ENCODE data around the gene CITED4.

Gene CITED4

GRCh38 chr1:40845895-40846294 lies 16.3 kb downstream of the CITED4 start:
- H3K9me3 ChIP-seq, result peaks cover 0 to 8% (median 0%) of the 10 kb centered on the region in 3 donors
- H3K36me3 ChIP-seq, result peaks cover 0 to 4% (median 0%) of the 10 kb centered on the region in 3 donors
- H3K4me1 ChIP-seq, result peaks cover 0 to 4% (median 0%) of the 10 kb centered on the region in 4 donors
- no peaks in the 10 kb centered on the region for H3K27me3 ChIP-seq
- no peak overlapping the region for H3K4me3 ChIP-seq
- intact Hi-C loops (cut with DNase I; ENCODE audit: low total_unique reads), result loop anchor here (5.0 kb wide), 1 partner anchor 234 kb away; no protein-coding TSS in a partner anchor
- DNase-seq, result no peak
- H3K27ac ChIP-seq, result no peak overlapping the region
- TF ChIP-seq CTCF (IDR thresholded peaks at IDR 0.05), result no peak

GRCh38 chr1:40844887-40845878 lies 17.0 kb downstream of the CITED4 start:
- no peak for TF ChIP-seq CTCF (IDR thresholded peaks at IDR 0.05)
- H3K27ac ChIP-seq, result no peak overlapping the region
- H3K4me1 ChIP-seq, result peaks cover 0 to 4% (median 0%) of the 10 kb centered on the region in 4 donors
- peaks cover 0 to 4% (median 0%) of the 10 kb centered on the region in 3 donors for H3K36me3 ChIP-seq
- intact Hi-C loops (cut with DNase I; ENCODE audit: low total_unique reads), result loop anchor here (5.0 kb wide), 1 partner anchor 233 kb away; no protein-coding TSS in a partner anchor
- no peak overlapping the region for H3K4me3 ChIP-seq
- H3K9me3 ChIP-seq, result peaks cover 0 to 8% (median 0%) of the 10 kb centered on the region in 3 donors
- no peak for DNase-seq
- H3K27me3 ChIP-seq, result no peaks in the 10 kb centered on the region

- Histone ChIP-seq H3K27ac (no peak overlapping the region), H3K4me1 (no peaks in the 10 kb centered on the region), H3K4me3 (no peak overlapping the region), H3K27me3 (no peaks in the 10 kb centered on the region), H3K9me3 (peaks cover 0 to 8% (median 0%) of the 10 kb centered on the region in 3 donors), H3K36me3 (peaks cover 4 to 11% (median 7%) of the 10 kb centered on the region in 3 donors)
- intact Hi-C loops (cut with DNase I; ENCODE audit: low total_unique reads), result no loop called here
- TF ChIP-seq CTCF (IDR thresholded peaks at IDR 0.05), result no peak
- no peak for DNase-seq
Measured at GRCh38 chr1:40844079-40844478, 18.1 kb downstream of the CITED4 start.

GRCh38 chr1:40842691-40843090 lies 19.5 kb downstream of the CITED4 start:
- intact Hi-C loops (cut with DNase I; ENCODE audit: low total_unique reads), result no loop called here
- Histone ChIP-seq H3K27ac (no peak overlapping the region), H3K9me3 (peaks cover 0 to 8% (median 0%) of the 10 kb centered on the region in 3 donors), H3K36me3 (peaks cover 4 to 21% (median 18%) of the 10 kb centered on the region in 3 donors), H3K4me3 (no peak overlapping the region), H3K27me3 (no peaks in the 10 kb centered on the region), H3K4me1 (no peaks in the 10 kb centered on the region)
- no peak for DNase-seq
- no peak for TF ChIP-seq CTCF (IDR thresholded peaks at IDR 0.05)

GRCh38 chr1:40842207-40842606 lies 20.0 kb downstream of the CITED4 start:
- H3K27me3 ChIP-seq, result no peaks in the 10 kb centered on the region
- peaks cover 4 to 25% (median 18%) of the 10 kb centered on the region in 3 donors for H3K36me3 ChIP-seq
- H3K4me1 ChIP-seq, result no peaks in the 10 kb centered on the region
- H3K4me3 ChIP-seq, result no peak overlapping the region
- peaks cover 0 to 8% (median 0%) of the 10 kb centered on the region in 3 donors for H3K9me3 ChIP-seq
- DNase-seq, result no peak
- H3K27ac ChIP-seq, result no peak overlapping the region
- intact Hi-C loops (cut with DNase I; ENCODE audit: low total_unique reads), result no loop called here
- TF ChIP-seq CTCF (IDR thresholded peaks at IDR 0.05), result no peak
